ENCODE measurements around the gene CLDN3. TPM values are rescaled to one million over a fixed set of nuclear protein-coding genes. Genes with fewer than 3 reads are reported as not detected.

Gene CLDN3
- total and polyA plus RNA-seq, 9 of the 15 experiments (the other 6 are each of a cell fraction or from before 2014, with no cell fraction given) = 0.29 TPM; not detected in 8

GRCh38 chr7:73738612-73739386 is 31.3 kb downstream of the CLDN3 start, which contains the start of gene ABHD11 (continued):
- no peak for TF ChIP-seq ZNF398 (CRISPR knock-in tag; IDR thresholded peaks at IDR 0.05)
- no peak for TF ChIP-seq ETV6 (IDR thresholded peaks at IDR 0.05; ENCODE audit: borderline replicate concordance in 1 of 2, low read depth in 2 of 2, low read length in 1 of 2)
- no peak; the same call in 1 of the 2 replicates for TF ChIP-seq ETV6 (CRISPR knock-in tag; IDR thresholded peaks at IDR 0.05; ENCODE audit: borderline replicate concordance)
- peak; percentile 77 for TF ChIP-seq ZNF583 (CRISPR knock-in tag; IDR thresholded peaks at IDR 0.05)
- no peak for TF ChIP-seq RBM17 (IDR thresholded peaks at IDR 0.05; ENCODE audit: borderline replicate concordance, low read depth, low read length)
- TF ChIP-seq EP300 (IDR thresholded peaks at IDR 0.05; ENCODE audit: low read length) = no peak
- peak; percentile 95 for TF ChIP-seq CEBPG (CRISPR knock-in tag; IDR thresholded peaks at IDR 0.05)
- peak; percentile 98 for TF ChIP-seq CEBPG (tag; conservative IDR thresholded peaks at IDR 0.05 in 1 of 2, IDR thresholded peaks at IDR 0.05 in 1 of 2)
- TF ChIP-seq ZNF780A (CRISPR knock-in tag; IDR thresholded peaks at IDR 0.05) = no peak
- TF ChIP-seq KDM4B (IDR thresholded peaks at IDR 0.05; ENCODE audit: borderline replicate concordance in 2 of 2, low read depth in 1 of 2) = peak in 1 of 2 experiments; percentile 74; a peak in 1 of 4 replicates
- TF ChIP-seq ZNF263 (CRISPR knock-in tag; IDR thresholded peaks at IDR 0.05; ENCODE audit: borderline replicate concordance) = peak; percentile 86
- TF ChIP-seq FOXM1 (IDR thresholded peaks at IDR 0.05; ENCODE audit: low read depth) = no peak
- peak; percentile 89; the same call in 1 of the 2 replicates for TF ChIP-seq FOXM1 (CRISPR knock-in tag; IDR thresholded peaks at IDR 0.05; ENCODE audit: low read depth)
- TF ChIP-seq MAZ (CRISPR knock-in tag; conservative IDR thresholded peaks at IDR 0.05 in 1 of 2, IDR thresholded peaks at IDR 0.05 in 1 of 2) = peak; percentile 91 to 92
- peak; percentile 91 for TF ChIP-seq NR1H2 (CRISPR knock-in tag; IDR thresholded peaks at IDR 0.05)
- peak; percentile 92 for TF ChIP-seq KDM2B (CRISPR knock-in tag; IDR thresholded peaks at IDR 0.05)
- TF ChIP-seq POLR2B (IDR thresholded peaks at IDR 0.05; ENCODE audit: low read depth, partially characterized antibody) = peak; percentile 75
- TF ChIP-seq NCOA1 (IDR thresholded peaks at IDR 0.05; ENCODE audit: low read depth) = no peak; the same call in 1 of the 2 replicates
- TF ChIP-seq CUX1 (CRISPR knock-in tag; IDR thresholded peaks at IDR 0.05) = no peak
